ENCODE data around the gene ZNRD2.
A peak's percentile ranks its signal among the peaks of the same experiment; 100 is the strongest.
"Not testable (repeated sequence)": the region's sequence is repeated elsewhere in the genome, so short reads cannot be mapped to it uniquely, and the experiment has no call there.

The ZNRD2 gene
- total RNA-seq, result 12.1 to 53.7 (median 20.8) reads per million in 9 experiments

GRCh38 chr11:65569973-65570918, at the start of gene ZNRD2:
TSS of gene ZNRD2 (plus strand) at chr11:65570477. CDS start at chr11:65570492, 15 bp downstream.
- ATAC-seq (replicated peaks) (peak; percentile 66), DNase-seq (peak; percentile 97)
- Mint-ChIP-seq H3K36me3 (ENCODE audit: insufficient read depth) (peaks cover 71% of the 10 kb centered on the region), H3K9me3 (no peaks in the 10 kb centered on the region), H3K4me3 (peak within 1 kb of the TSS; percentile 98 to 99), H3K27ac (peak within 1 kb of the TSS; percentile 98 to 99), H3K4me1 (ENCODE audit: low read depth in 2 of 2) (peaks cover 68 to 71% of the 10 kb centered on the region in 2 donors), H3K27me3 (no peaks in the 10 kb centered on the region)

GRCh38 chr11:65521777-65522521, 48.3 kb upstream of the ZNRD2 start:
- peaks cover 19 to 21% of the 10 kb centered on the region in 2 donors for H3K4me1 Mint-ChIP-seq (ENCODE audit: low read depth in 2 of 2)
- not testable (repeated sequence) for H3K36me3 Mint-ChIP-seq (ENCODE audit: insufficient read depth); H3K9me3 Mint-ChIP-seq; DNase-seq; H3K27me3 Mint-ChIP-seq; ATAC-seq (replicated peaks); H3K27ac Mint-ChIP-seq
- peak overlapping the region in 1 of 2 donors; percentile 27 for H3K4me3 Mint-ChIP-seq

GRCh38 chr11:65522718-65523630, 47.3 kb upstream of the ZNRD2 start:
- peaks cover 21 to 23% of the 10 kb centered on the region in 2 donors for H3K4me1 Mint-ChIP-seq (ENCODE audit: low read depth in 2 of 2)

GRCh38 chr11:65523631-65523968, 46.7 kb upstream of the ZNRD2 start:
- H3K9me3 Mint-ChIP-seq; H3K27me3 Mint-ChIP-seq; DNase-seq; H3K36me3 Mint-ChIP-seq (ENCODE audit: insufficient read depth); ATAC-seq (replicated peaks): not testable (repeated sequence)
- H3K4me3 Mint-ChIP-seq, result peak overlapping the region; percentile 25 to 42
- peaks cover 21 to 23% of the 10 kb centered on the region in 2 donors for H3K4me1 Mint-ChIP-seq (ENCODE audit: low read depth in 2 of 2)
- peak overlapping the region in 1 of 2 donors; percentile 27 for H3K27ac Mint-ChIP-seq

More at GRCh38 chr11:65522718-65523630, 47.3 kb upstream of the ZNRD2 start:
- H3K9me3 Mint-ChIP-seq; H3K27me3 Mint-ChIP-seq; H3K36me3 Mint-ChIP-seq (ENCODE audit: insufficient read depth); ATAC-seq (replicated peaks); DNase-seq: not testable (repeated sequence)
- Mint-ChIP-seq H3K4me3 (peak overlapping the region; percentile 25 to 42), H3K27ac (peak overlapping the region in 1 of 2 donors; percentile 27)

GRCh38 chr11:65524014-65524740, 46.1 kb upstream of the ZNRD2 start:
- ATAC-seq (replicated peaks), result peak; percentile 4

GRCh38 chr11:65524741-65525545, 45.3 kb upstream of the ZNRD2 start, which contains the start of gene SCYL1:
TSS of gene SCYL1 (plus strand) at chr11:65525083. CDS start at chr11:65525154, 71 bp downstream.
- H3K4me1 Mint-ChIP-seq (ENCODE audit: low read depth in 2 of 2), result peaks cover 24 to 27% of the 10 kb centered on the region in 2 donors

More at GRCh38 chr11:65524014-65524740, 46.1 kb upstream of the ZNRD2 start:
- Mint-ChIP-seq H3K27me3 (no peaks in the 10 kb centered on the region), H3K4me3 (peak overlapping the region; percentile 62 to 70), H3K36me3 (ENCODE audit: insufficient read depth) (peaks cover 8% of the 10 kb centered on the region), H3K9me3 (no peaks in the 10 kb centered on the region), H3K4me1 (ENCODE audit: low read depth in 2 of 2) (peaks cover 21 to 27% of the 10 kb centered on the region in 2 donors), H3K27ac (peak overlapping the region; percentile 62 to 73)
- DNase-seq, result no peak

GRCh38 chr11:65525546-65526480, 44.5 kb upstream of the ZNRD2 start:
- Mint-ChIP-seq H3K4me1 (ENCODE audit: low read depth in 2 of 2) (peaks cover 24 to 29% of the 10 kb centered on the region in 2 donors), H3K27me3 (no peaks in the 10 kb centered on the region), H3K9me3 (no peaks in the 10 kb centered on the region), H3K27ac (peak overlapping the region; percentile 68 to 83), H3K4me3 (peak overlapping the region; percentile 77 to 80), H3K36me3 (ENCODE audit: insufficient read depth) (peaks cover 13% of the 10 kb centered on the region)
- DNase-seq, result no peak
- ATAC-seq (replicated peaks), result peak; percentile 34

More at GRCh38 chr11:65524741-65525545, 45.3 kb upstream of the ZNRD2 start, which contains the start of gene SCYL1:
- peak; percentile 92 for ATAC-seq (replicated peaks)
- Mint-ChIP-seq H3K36me3 (ENCODE audit: insufficient read depth) (peaks cover 9% of the 10 kb centered on the region), H3K27ac (peak within 1 kb of the TSS; percentile 73 to 83), H3K4me3 (peak within 1 kb of the TSS; percentile 77 to 80), H3K27me3 (no peaks in the 10 kb centered on the region), H3K9me3 (no peaks in the 10 kb centered on the region)
- peak; percentile 69 to 78 (median 76) for DNase-seq

GRCh38 chr11:65526744-65527143, 43.5 kb upstream of the ZNRD2 start:
- Mint-ChIP-seq H3K4me1 (ENCODE audit: low read depth in 2 of 2) (peaks cover 24 to 32% of the 10 kb centered on the region in 2 donors), H3K9me3 (no peaks in the 10 kb centered on the region), H3K27me3 (no peaks in the 10 kb centered on the region), H3K4me3 (peak overlapping the region; percentile 65 to 77), H3K36me3 (ENCODE audit: insufficient read depth) (peaks cover 16% of the 10 kb centered on the region), H3K27ac (no peak overlapping the region)
- DNase-seq, result no peak
- ATAC-seq (replicated peaks), result no peak

GRCh38 chr11:65528819-65529350, 41.4 kb upstream of the ZNRD2 start:
- Mint-ChIP-seq H3K27me3 (no peaks in the 10 kb centered on the region), H3K4me3 (no peak overlapping the region)
- ATAC-seq (replicated peaks), result no peak

GRCh38 chr11:65529475-65530156, 40.7 kb upstream of the ZNRD2 start:
- Mint-ChIP-seq H3K36me3 (ENCODE audit: insufficient read depth) (peaks cover 29% of the 10 kb centered on the region), H3K9me3 (no peaks in the 10 kb centered on the region), H3K27me3 (no peaks in the 10 kb centered on the region), H3K4me3 (no peak overlapping the region), H3K27ac (peak overlapping the region; percentile 8 to 42), H3K4me1 (ENCODE audit: low read depth in 2 of 2) (peaks cover 9 to 22% of the 10 kb centered on the region in 2 donors)
- ATAC-seq (replicated peaks), result no peak
- DNase-seq, result no peak

More at GRCh38 chr11:65528819-65529350, 41.4 kb upstream of the ZNRD2 start:
- Mint-ChIP-seq H3K9me3 (no peaks in the 10 kb centered on the region), H3K27ac (peak overlapping the region in 1 of 2 donors; percentile 67), H3K4me1 (ENCODE audit: low read depth in 2 of 2) (peaks cover 13 to 24% of the 10 kb centered on the region in 2 donors), H3K36me3 (ENCODE audit: insufficient read depth) (peaks cover 26% of the 10 kb centered on the region)
- no peak for DNase-seq
